Hepatocyte (in vitro differentiated cells): ENCODE results near the gene IMMP2L. TPM values are rescaled to one million over a fixed set of nuclear protein-coding genes. Genes with fewer than 3 reads are reported as not detected.
"Not testable (repeated sequence)": the region's sequence is repeated elsewhere in the genome, so short reads cannot be mapped to it uniquely, and the experiment has no call there.

Experiments used
- DNase-seq: peaks from one replicate; pipeline ENCODE4 v3.0.0-alpha.2; 2016; ENCODE audit warnings: low spot score
- H2AFZ ChIP-seq: fragments of 200-600 bp; sonication (generic); 2 replicates; pipeline ENCODE4 v1.6.0; 2016; ENCODE audit warnings: antibody characterized with exemption, mild to moderate bottlenecking
- H3K27ac ChIP-seq: fragments of 200-600 bp; sonication (generic); 2 replicates; pipeline ENCODE4 v1.5.1; 2016; ENCODE audit warnings: mild to moderate bottlenecking
- H3K27me3 ChIP-seq: fragments of 200-600 bp; sonication (generic); 2 replicates; pipeline ENCODE4 v1.6.1; 2016
- H3K36me3 ChIP-seq: fragments of 200-600 bp; sonication (generic); replicated peaks from 2 replicates; pipeline ENCODE4 v1.5.1; 2016; ENCODE audit warnings: low read depth; ENCODE audit not compliant: insufficient read depth
- H3K4me1 ChIP-seq: fragments of 200-600 bp; sonication (generic); 2 replicates; pipeline ENCODE4 v1.5.1; 2016; ENCODE audit warnings: mild to moderate bottlenecking, moderate library complexity; ENCODE audit not compliant: insufficient read depth
- H3K4me2 ChIP-seq: fragments of 200-600 bp; sonication (generic); 2 replicates; pipeline ENCODE4 v1.6.0; 2016
- H3K4me3 ChIP-seq: fragments of 200-600 bp; sonication (generic); 2 replicates; pipeline ENCODE4 v1.5.1; 2016; ENCODE audit warnings: mild to moderate bottlenecking
- H3K79me2 ChIP-seq: fragments of 200-600 bp; sonication (generic); 2 replicates; pipeline ENCODE4 v1.6.0; 2017; ENCODE audit warnings: mild to moderate bottlenecking
- H3K9me2 ChIP-seq: fragments of 200-600 bp; sonication (generic); replicated peaks from 2 replicates; pipeline ENCODE4 v1.6.0; 2017; ENCODE audit warnings: mild to moderate bottlenecking; ENCODE audit not compliant: insufficient read depth
- H3K9me3 ChIP-seq: fragments of 200-600 bp; sonication (generic); 2 replicates; pipeline ENCODE4 v1.5.1; 2016; ENCODE audit warnings: low read depth, mild to moderate bottlenecking
- H4K20me1 ChIP-seq: fragments of 200-600 bp; sonication (generic); 2 replicates; pipeline ENCODE4 v1.6.0; 2016; ENCODE audit warnings: mild to moderate bottlenecking; ENCODE audit not compliant: insufficient read depth, poor library complexity, severe bottlenecking
- CTCF ChIP-seq: fragments of 200-600 bp; sonication (generic); IDR thresholded peaks from 2 replicates; pipeline ENCODE4 v1.5.1; 2016; ENCODE audit warnings: antibody characterized with exemption, mild to moderate bottlenecking; ENCODE audit not compliant: poor library complexity
- EZH2 ChIP-seq: fragments of 200-600 bp; sonication (generic); IDR thresholded peaks from 2 replicates; pipeline ENCODE4 v1.6.1; 2016; ENCODE audit warnings: antibody characterized with exemption, mild to moderate bottlenecking, borderline replicate concordance
- EZH2phosphoT487 ChIP-seq: fragments of 200-600 bp; sonication (generic); IDR thresholded peaks from one replicate; pipeline ENCODE4 v1.6.1; 2018; ENCODE audit warnings: antibody characterized with exemption, mild to moderate bottlenecking, low read depth, moderate library complexity; ENCODE audit not compliant: unreplicated experiment, severe bottlenecking
- WGBS: methylation state at CpG from one replicate; pipeline ENCODE4 v1.1.6; 2016; ENCODE audit warnings: low lambda C conversion rate; ENCODE audit errors: missing lambda C conversion rate; 5-methylcytosine and 5-hydroxymethylcytosine counted together
- polyA plus RNA-seq: library from polyadenylated mRNA; unstranded; fragments of >200 nt; fragmentation: Nextera tagmentation; extraction: Ambion mirVana; gene quantifications from 2 replicates; pipeline ENCODE4 v1.2.1, GENCODE V29; 2016
- total RNA-seq: library from RNA; depleted of rRNA; stranded (reverse); fragments of >200 nt; gene quantifications from 2 replicates; pipeline ENCODE4 v1.2.3, GENCODE V29; 2014

The IMMP2L gene
- total and polyA plus RNA-seq, 2 experiments from 2014 or later = 13.3 to 17.6 TPM

- no peak overlapping the region for H3K4me2 ChIP-seq
- no peak overlapping the region for H2AFZ ChIP-seq
- WGBS = 84% methylated on average over 5 of the region's 5 CpGs
- H3K27me3 ChIP-seq = no peaks in the 10 kb centered on the region
- H3K4me3 ChIP-seq = no peak overlapping the region
- no peak for DNase-seq
- H3K79me2 ChIP-seq = no peaks in the 10 kb centered on the region
- H3K4me1 ChIP-seq = no peaks in the 10 kb centered on the region
- H3K9me2 ChIP-seq = no peaks in the 10 kb centered on the region
- no peaks in the 10 kb centered on the region for H4K20me1 ChIP-seq
- no peak overlapping the region for H3K27ac ChIP-seq
- TF ChIP-seq CTCF (peak; percentile 9), EZH2 (no peak)
- no peaks in the 10 kb centered on the region for H3K36me3 ChIP-seq
- no peaks in the 10 kb centered on the region for H3K9me3 ChIP-seq
These were observed 232.7 kb downstream of the IMMP2L start for GRCh38 chr7:111329367-111330234.

GRCh38 chr7:111328487-111328886, 233.8 kb downstream of the IMMP2L start:
- Histone ChIP-seq H3K9me2 (no peaks in the 10 kb centered on the region), H3K9me3 (no peaks in the 10 kb centered on the region), H3K4me1 (no peaks in the 10 kb centered on the region), H2AFZ (no peak overlapping the region), H3K4me2 (no peak overlapping the region), H3K36me3 (no peaks in the 10 kb centered on the region), H4K20me1 (no peaks in the 10 kb centered on the region), H3K79me2 (no peaks in the 10 kb centered on the region), H3K27ac (no peak overlapping the region), H3K27me3 (no peaks in the 10 kb centered on the region), H3K4me3 (no peak overlapping the region)
- 79% methylated on average over 2 of the region's 2 CpGs for WGBS
- TF ChIP-seq EZH2 (no peak), EZH2phosphoT487 (no peak), CTCF (no peak)
- no peak for DNase-seq

GRCh38 chr7:111324776-111325175, 237.5 kb downstream of the IMMP2L start:
- no peaks in the 10 kb centered on the region for H3K9me3 ChIP-seq
- H3K36me3 ChIP-seq = no peaks in the 10 kb centered on the region
- H3K4me1 ChIP-seq = no peaks in the 10 kb centered on the region
- H2AFZ ChIP-seq = no peak overlapping the region
- no peak for DNase-seq
- TF ChIP-seq EZH2phosphoT487 = no peak
- TF ChIP-seq EZH2 = no peak
- TF ChIP-seq CTCF = no peak
- H3K79me2 ChIP-seq = no peaks in the 10 kb centered on the region
- H4K20me1 ChIP-seq = no peaks in the 10 kb centered on the region
- H3K4me3 ChIP-seq = no peak overlapping the region
- no peaks in the 10 kb centered on the region for H3K27me3 ChIP-seq
- no peak overlapping the region for H3K4me2 ChIP-seq
- no peaks in the 10 kb centered on the region for H3K9me2 ChIP-seq
- H3K27ac ChIP-seq = no peak overlapping the region

GRCh38 chr7:111324228-111324627, 238.1 kb downstream of the IMMP2L start:
- TF ChIP-seq EZH2 (no peak), CTCF (no peak)
- H4K20me1 ChIP-seq = no peaks in the 10 kb centered on the region
- no peaks in the 10 kb centered on the region for H3K9me3 ChIP-seq
- no peak overlapping the region for H3K4me2 ChIP-seq
- no peaks in the 10 kb centered on the region for H3K79me2 ChIP-seq
- no peaks in the 10 kb centered on the region for H3K9me2 ChIP-seq
- H3K4me1 ChIP-seq = no peaks in the 10 kb centered on the region
- no peak for DNase-seq
- H3K36me3 ChIP-seq = no peaks in the 10 kb centered on the region
- H2AFZ ChIP-seq = no peak overlapping the region
- H3K27ac ChIP-seq = no peak overlapping the region
- H3K4me3 ChIP-seq = no peak overlapping the region
- H3K27me3 ChIP-seq = no peaks in the 10 kb centered on the region

GRCh38 chr7:111323670-111324069, 238.6 kb downstream of the IMMP2L start:
- WGBS = 99% methylated on average over 3 of the region's 3 CpGs
- H3K4me3 ChIP-seq, H3K79me2 ChIP-seq: not testable (repeated sequence)

More at GRCh38 chr7:111323670-111324069, 238.6 kb downstream of the IMMP2L start:
- H4K20me1 ChIP-seq, H2AFZ ChIP-seq, H3K9me3 ChIP-seq, H3K4me1 ChIP-seq, H3K9me2 ChIP-seq, H3K27ac ChIP-seq, H3K36me3 ChIP-seq, H3K4me2 ChIP-seq, DNase-seq, H3K27me3 ChIP-seq: not testable (repeated sequence)
